WTC11 (cell line): ENCODE results near the gene SDHAF1. TPM values are rescaled to one million over a fixed set of nuclear protein-coding genes. Genes with fewer than 3 reads are reported as not detected.
A peak's percentile ranks its signal among the peaks of the same experiment; 100 is the strongest.

Experiments
- ATAC-seq: fragments of 200-7000 bp; cut with Tn5 transposase; 2 replicates; pipeline ENCODE4 v1.10.0; 2021; ENCODE audit warnings: mild to moderate bottlenecking, moderate library complexity
- CTCF ChIA-PET: fragments of 300-600 bp; sonication (Branson Sonifier 250); formaldehyde crosslinking; loops from one replicate; lab custom pipeline; 2021; ENCODE audit warnings: antibody characterized with exemption; lab: Charles Lee
- POLR2A ChIA-PET: fragments of 350-600 bp; sonication (Branson Sonifier 250); formaldehyde crosslinking; loops from one replicate; lab custom pipeline; 2021; ENCODE audit warnings: antibody characterized with exemption; lab: Charles Lee
- DNase-seq: peaks from one replicate; pipeline ENCODE4 v3.0.0; 2021; ENCODE audit warnings: low spot score
- H3K27ac Mint-ChIP-seq: 2 replicates; pipeline ENCODE4 v1.8.0; 2021; ENCODE audit warnings: mixed read lengths
- H3K27me3 Mint-ChIP-seq: 2 replicates; pipeline ENCODE4 v1.8.0; 2021; ENCODE audit warnings: low read depth, mild to moderate bottlenecking, moderate library complexity, mixed read lengths
- H3K36me3 Mint-ChIP-seq: 2 replicates; pipeline ENCODE4 v1.8.0; 2021; ENCODE audit warnings: mixed read lengths
- H3K4me1 Mint-ChIP-seq: 2 replicates; pipeline ENCODE4 v1.8.0; 2022; ENCODE audit warnings: mixed read lengths
- H3K4me3 Mint-ChIP-seq: 2 replicates; pipeline ENCODE4 v1.8.0; 2021; ENCODE audit warnings: mild to moderate bottlenecking, moderate library complexity, mixed read lengths
- H3K9me3 Mint-ChIP-seq: 2 replicates; pipeline ENCODE4 v1.8.0; 2021; ENCODE audit warnings: mixed read lengths
- AR ChIP-seq: fragments of 250-450 bp; sonication (Bioruptor Pico); IDR thresholded peaks from 2 replicates; pipeline ENCODE4 v1.9.0; 2021; ENCODE audit warnings: mild to moderate bottlenecking
- ATF3 ChIP-seq: sonication (generic); formaldehyde crosslinking; conservative IDR thresholded peaks from 2 replicates; pipeline ENCODE4 v1.8.1; 2022; ENCODE audit warnings: mild to moderate bottlenecking, missing genetic modification reagents
- ATF6 ChIP-seq: sonication (generic); formaldehyde crosslinking; IDR thresholded peaks from 2 replicates; pipeline ENCODE4 v1.8.1; 2023; ENCODE audit warnings: mild to moderate bottlenecking, missing genetic modification reagents
- CBFB ChIP-seq: sonication (generic); formaldehyde crosslinking; IDR thresholded peaks from 2 replicates; pipeline ENCODE4 v1.8.1; 2022; ENCODE audit warnings: mild to moderate bottlenecking, low read depth, missing genetic modification reagents
- CDX4 ChIP-seq: fragments of 250-450 bp; sonication (Bioruptor Pico); IDR thresholded peaks from 2 replicates; pipeline ENCODE4 v1.9.0; 2021; ENCODE audit warnings: moderate library complexity, mild to moderate bottlenecking, inconsistent platforms, borderline replicate concordance
- ELF4 ChIP-seq: sonication (generic); formaldehyde crosslinking; IDR thresholded peaks from 2 replicates; pipeline ENCODE4 v1.8.1; 2022; ENCODE audit warnings: low read depth, mild to moderate bottlenecking, moderate library complexity, missing genetic modification reagents
- EMX1 ChIP-seq: fragments of 250-450 bp; sonication (Bioruptor Pico); IDR thresholded peaks from 2 replicates; pipeline ENCODE4 v1.8.0; 2021; ENCODE audit warnings: mild to moderate bottlenecking
- ERG ChIP-seq: fragments of 250-450 bp; sonication (Bioruptor Pico); IDR thresholded peaks from 2 replicates; pipeline ENCODE4 v1.8.0; 2021; ENCODE audit warnings: mild to moderate bottlenecking
- FOXK1 ChIP-seq: sonication (generic); formaldehyde crosslinking; IDR thresholded peaks from 2 replicates; pipeline ENCODE4 v1.8.0; 2022; ENCODE audit warnings: mild to moderate bottlenecking, moderate library complexity, missing genetic modification reagents
- FOXP1 ChIP-seq: sonication (generic); formaldehyde crosslinking; IDR thresholded peaks from 2 replicates; pipeline ENCODE4 v1.8.0; 2022; ENCODE audit warnings: missing genetic modification reagents, mild to moderate bottlenecking, moderate library complexity, borderline replicate concordance
- GTF2I ChIP-seq: fragments of 250-450 bp; sonication (Bioruptor Pico); conservative IDR thresholded peaks from 2 replicates; pipeline ENCODE4 v1.4.0; 2021; ENCODE audit warnings: mild to moderate bottlenecking
- KAT7 ChIP-seq: sonication (generic); formaldehyde crosslinking; IDR thresholded peaks from 2 replicates; pipeline ENCODE4 v1.8.1; 2023; ENCODE audit warnings: missing genetic modification reagents, mild to moderate bottlenecking, borderline replicate concordance
- MYBL2 ChIP-seq: sonication (generic); formaldehyde crosslinking; IDR thresholded peaks from 2 replicates; pipeline ENCODE4 v1.8.1; 2023; ENCODE audit warnings: mild to moderate bottlenecking, moderate library complexity, missing genetic modification reagents
- PREB ChIP-seq: sonication (generic); formaldehyde crosslinking; IDR thresholded peaks from 2 replicates; pipeline ENCODE4 v1.8.1; 2022; ENCODE audit warnings: mild to moderate bottlenecking, missing genetic modification reagents, moderate library complexity, borderline replicate concordance
- RORB ChIP-seq: fragments of 250-450 bp; sonication (Bioruptor Pico); IDR thresholded peaks from 2 replicates; pipeline ENCODE4 v1.9.0; 2021; ENCODE audit warnings: mild to moderate bottlenecking
- SMAD3 ChIP-seq: sonication (generic); formaldehyde crosslinking; IDR thresholded peaks from 2 replicates; pipeline ENCODE4 v1.8.0; 2022; ENCODE audit warnings: missing genetic modification reagents, mild to moderate bottlenecking, borderline replicate concordance
- SMAD4 ChIP-seq: sonication (generic); formaldehyde crosslinking; IDR thresholded peaks from 2 replicates; pipeline ENCODE4 v1.8.0; 2022; ENCODE audit warnings: mild to moderate bottlenecking, missing genetic modification reagents
- USF2 ChIP-seq: sonication (generic); formaldehyde crosslinking; IDR thresholded peaks from 2 replicates; pipeline ENCODE4 v1.8.1; 2023; ENCODE audit warnings: mild to moderate bottlenecking, missing genetic modification reagents, moderate library complexity
- ZNF121 ChIP-seq: sonication (generic); formaldehyde crosslinking; IDR thresholded peaks from 2 replicates; pipeline ENCODE4 v1.8.0; 2023; ENCODE audit warnings: missing genetic modification reagents
- ZNF138 ChIP-seq: sonication (generic); formaldehyde crosslinking; conservative IDR thresholded peaks from 2 replicates; pipeline ENCODE4 v1.8.1; 2022; ENCODE audit warnings: mild to moderate bottlenecking, moderate library complexity, missing genetic modification reagents
- ZNF219 ChIP-seq: sonication (generic); formaldehyde crosslinking; IDR thresholded peaks from 2 replicates; pipeline ENCODE4 v1.8.0; 2023; ENCODE audit warnings: missing genetic modification reagents, mild to moderate bottlenecking, borderline replicate concordance
- ZNF512 ChIP-seq: sonication (generic); formaldehyde crosslinking; IDR thresholded peaks from 2 replicates; pipeline ENCODE4 v1.8.1; 2022; ENCODE audit warnings: missing genetic modification reagents, borderline replicate concordance
- total RNA-seq: library from RNA; stranded (reverse); gene quantifications from 3 replicates; pipeline ENCODE4 v1.2.3, GENCODE V29; 2021

SDHAF1 gene
- total RNA-seq, 1 experiment from 2014 or later = 20.8 TPM

GRCh38 chr19:36008336-36008978, 13.5 kb downstream of the SDHAF1 start, which contains the start of gene SYNE4 (continued):
- TF ChIP-seq FOXP1 (CRISPR knock-in tag) = 0 out of 2 replicates have a peak, but pooled peaks have one; percentile 34

- ATAC-seq = peak; percentile 10
- no peaks in the 10 kb centered on the region for H3K9me3 Mint-ChIP-seq
- peaks cover 15% of the 10 kb centered on the region for H3K36me3 Mint-ChIP-seq
- ChIA-PET POLR2A (interaction anchor here (1.0 to 2.7 kb wide), 5 partner anchors 11 to 269 kb away, joined by 3 to 18 read pairs (median 4); partner anchors contain the start of genes SDHAF1 and THAP8), CTCF (interaction anchor here (0.6 to 2.0 kb wide), 11 partner anchors 11 to 265 kb away, joined by 3 to 13 read pairs (median 4); partner anchors contain the start of gene THAP8)
- peak overlapping the region; percentile 49; the same call in 1 of the 2 replicates for H3K27ac Mint-ChIP-seq
- H3K27me3 Mint-ChIP-seq = peaks cover 16% of the 10 kb centered on the region
- H3K4me1 Mint-ChIP-seq = peaks cover 26% of the 10 kb centered on the region
- H3K4me3 Mint-ChIP-seq = peak overlapping the region; percentile 91
- DNase-seq = peak; percentile 74
- TF ChIP-seq EMX1 (CRISPR knock-in tag) (no peak), FOXK1 (CRISPR knock-in tag) (peak; percentile 55), ATF6 (CRISPR knock-in tag) (no peak), ELF4 (no peak), ZNF512 (CRISPR knock-in tag) (no peak), CDX4 (CRISPR knock-in tag) (no peak), PREB (CRISPR knock-in tag) (no peak), USF2 (CRISPR knock-in tag) (no peak), AR (CRISPR knock-in tag) (no peak), ATF3 (CRISPR knock-in tag) (no peak), KAT7 (no peak), GTF2I (CRISPR knock-in tag) (no peak), MYBL2 (CRISPR knock-in tag) (no peak), ZNF138 (CRISPR knock-in tag) (no peak), ZNF121 (CRISPR knock-in tag) (no peak), SMAD4 (no peak), ERG (CRISPR knock-in tag) (no peak), ZNF219 (CRISPR knock-in tag) (no peak), CBFB (CRISPR knock-in tag) (0 out of 2 replicates have a peak, but pooled peaks have one; percentile 58), RORB (CRISPR knock-in tag) (no peak), SMAD3 (CRISPR knock-in tag) (no peak)
Measured at GRCh38 chr19:36009220-36009619, 14.2 kb downstream of the SDHAF1 start.
